ENCODE results near the gene ESR2.

Gene ESR2

GRCh38 chr14:64265222-64265621 lies 28.9 kb downstream of the ESR2 start:
- DNase-seq (ENCODE audit: low read depth) = no peak

GRCh38 chr14:64260418-64260817 lies 33.8 kb downstream of the ESR2 start:
- DNase-seq (ENCODE audit: low read depth) = no peak

GRCh38 chr14:64255756-64256155 lies 38.4 kb downstream of the ESR2 start:
- no peak for DNase-seq (ENCODE audit: low read depth)

GRCh38 chr14:64253672-64254071 lies 40.5 kb downstream of the ESR2 start:
- no peak for DNase-seq (ENCODE audit: low read depth)

DNA sequence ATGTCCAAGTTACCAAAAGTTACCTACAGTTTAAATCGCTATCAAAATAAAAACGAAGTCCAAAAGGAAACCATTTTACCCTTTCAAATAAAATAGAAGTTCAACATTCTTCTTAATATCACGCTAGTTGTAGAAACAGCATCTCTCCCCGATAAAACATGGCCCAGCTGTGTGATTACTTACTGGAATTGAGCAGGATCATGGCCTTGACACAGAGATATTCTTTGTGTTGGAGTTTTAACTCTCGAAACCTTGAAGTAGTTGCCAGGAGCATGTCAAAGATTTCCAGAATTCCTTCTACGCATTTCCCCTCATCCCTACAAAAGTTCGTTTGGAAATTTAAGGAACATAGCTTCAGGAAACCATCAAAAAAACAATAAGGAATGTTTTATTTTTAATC lies 44.8 kb downstream of the ESR2 start:
- no peak for DNase-seq (ENCODE audit: low read depth)

DNA sequence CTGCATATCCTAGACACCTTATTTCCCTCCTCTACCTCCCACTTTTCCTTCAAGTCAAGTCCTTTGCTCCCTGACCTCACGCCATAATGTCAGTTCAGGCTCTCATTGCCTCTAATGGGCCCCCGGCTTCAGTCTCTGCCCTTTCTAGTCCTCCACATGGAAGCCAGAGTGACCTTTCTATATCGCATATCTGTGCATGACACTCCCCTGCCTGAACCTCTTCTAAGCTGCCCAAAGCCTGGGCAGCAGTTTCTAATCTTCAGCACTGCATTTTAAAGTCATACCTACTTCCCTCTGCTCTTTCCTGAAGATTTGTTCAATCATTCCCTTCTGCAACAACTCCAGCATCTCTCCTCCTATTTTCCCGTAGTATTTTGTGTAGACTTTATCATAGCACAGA lies 45.5 kb downstream of the ESR2 start:
- no peak for DNase-seq (ENCODE audit: low read depth)

DNA sequence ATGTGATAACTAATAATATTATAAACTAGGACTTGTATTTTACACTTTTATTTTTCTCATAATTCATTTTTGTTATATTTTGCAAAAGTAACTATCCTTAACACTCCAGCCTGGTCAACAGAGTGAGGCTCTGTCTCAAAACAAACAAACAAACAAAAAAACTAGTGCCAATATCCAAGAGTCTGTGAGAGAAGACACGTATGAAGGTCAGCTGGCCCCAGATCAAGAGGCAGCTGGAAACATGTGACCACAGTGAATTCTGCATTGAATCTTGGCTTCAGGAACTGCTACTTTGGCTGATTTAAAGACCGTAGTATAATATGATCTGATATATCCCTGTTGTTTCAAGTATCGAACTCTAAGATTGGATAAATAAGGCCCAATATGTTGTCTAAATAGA lies 47.0 kb downstream of the ESR2 start:
- no peak for DNase-seq (ENCODE audit: low read depth)

- DNase-seq (ENCODE audit: low read depth) = no peak
Measured at GRCh38 chr14:64246688-64247087, 47.5 kb downstream of the ESR2 start.

- DNase-seq (ENCODE audit: low read depth) = no peak
Measured at GRCh38 chr14:64245491-64245890, 48.7 kb downstream of the ESR2 start.

- DNase-seq (ENCODE audit: low read depth) = no peak
Measured at GRCh38 chr14:64244279-64244678, 49.9 kb downstream of the ESR2 start.

DNA sequence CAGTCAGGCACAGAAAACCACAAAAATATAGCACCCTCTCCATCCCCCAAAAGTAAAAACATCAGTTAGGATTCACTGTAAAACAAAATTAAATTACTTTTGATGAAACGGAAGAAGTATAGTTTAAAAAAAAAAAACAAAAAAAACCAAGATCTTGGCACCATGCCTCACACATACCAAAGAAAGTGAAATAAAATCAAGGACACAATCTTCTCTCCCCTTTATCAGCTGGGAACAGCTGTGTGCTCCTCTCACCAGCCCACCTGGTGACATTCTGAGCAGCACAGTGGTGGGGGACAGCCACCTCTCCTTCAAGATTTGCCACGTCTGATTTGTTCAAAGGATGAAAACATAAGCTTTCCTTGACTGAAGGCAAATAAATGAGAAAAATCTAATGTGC lies 55.5 kb downstream of the ESR2 start:
- no peak for DNase-seq (ENCODE audit: low read depth)

DNA sequence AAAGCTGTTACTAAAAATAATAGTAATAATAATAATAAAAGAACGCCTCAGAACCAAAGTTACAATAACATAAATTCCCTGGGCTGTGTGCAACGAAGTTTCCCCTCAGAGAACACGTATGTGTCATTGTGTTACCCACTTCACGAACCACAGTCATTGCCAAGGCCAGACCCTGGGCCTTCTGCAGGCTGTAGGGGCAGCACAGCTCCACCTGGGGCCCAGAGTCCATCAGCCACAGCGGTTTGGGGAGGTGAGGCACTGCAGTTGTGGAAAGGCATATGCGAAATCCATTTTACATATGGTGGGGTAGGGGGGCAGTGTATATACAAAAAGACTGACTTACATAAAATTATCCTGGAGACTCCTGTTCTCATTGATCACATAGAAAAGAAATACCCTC lies 56.1 kb downstream of the ESR2 start:
- DNase-seq (ENCODE audit: low read depth) = no peak

DNA sequence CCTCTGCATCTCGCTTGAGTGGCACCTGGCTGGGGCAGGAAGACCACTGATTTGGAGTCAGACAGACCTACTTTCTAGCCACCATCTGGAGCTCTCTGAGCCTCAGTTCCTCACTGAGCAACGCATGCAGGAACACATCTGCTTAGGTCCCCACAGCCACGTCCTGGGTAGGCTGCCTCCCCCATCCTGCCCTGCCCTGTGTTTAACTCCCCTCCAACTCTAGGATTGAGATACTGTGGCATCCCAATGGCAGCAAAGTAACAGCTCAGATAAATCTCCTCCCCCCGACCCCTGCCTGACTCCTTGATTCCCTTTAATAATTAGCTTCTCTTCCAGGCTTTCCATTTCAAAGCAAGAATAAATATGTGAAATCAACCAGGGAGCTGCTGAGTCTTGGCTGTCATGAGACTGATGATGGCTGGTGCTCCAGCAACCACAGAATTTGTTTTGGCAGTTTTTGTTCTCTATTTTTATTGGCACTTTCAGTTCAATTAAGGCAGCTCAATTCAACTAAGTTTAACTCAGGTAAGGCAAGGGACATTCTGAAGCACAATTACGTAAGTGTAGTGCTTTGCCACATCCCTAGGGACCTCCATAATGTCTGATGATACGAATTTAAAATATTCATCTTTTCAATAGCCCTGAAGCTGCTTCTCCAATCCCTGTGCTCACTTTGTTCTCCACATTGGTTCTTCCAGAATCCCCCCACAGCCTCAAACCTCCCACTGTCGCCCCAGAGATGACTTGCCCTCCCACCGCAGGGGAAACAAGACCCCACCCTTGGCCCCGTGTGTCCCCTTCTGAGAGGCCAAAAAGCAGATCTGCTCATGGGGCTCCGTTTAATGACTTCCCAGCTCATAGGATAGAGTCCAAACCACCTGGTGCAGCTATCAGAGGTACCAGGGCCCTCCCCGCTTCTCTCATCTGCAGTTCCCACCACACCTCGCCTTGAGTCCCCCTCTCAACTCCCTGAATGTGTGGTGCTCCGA lies 58.2 kb downstream of the ESR2 start:
- no peak for DNase-seq (ENCODE audit: low read depth)

DNA sequence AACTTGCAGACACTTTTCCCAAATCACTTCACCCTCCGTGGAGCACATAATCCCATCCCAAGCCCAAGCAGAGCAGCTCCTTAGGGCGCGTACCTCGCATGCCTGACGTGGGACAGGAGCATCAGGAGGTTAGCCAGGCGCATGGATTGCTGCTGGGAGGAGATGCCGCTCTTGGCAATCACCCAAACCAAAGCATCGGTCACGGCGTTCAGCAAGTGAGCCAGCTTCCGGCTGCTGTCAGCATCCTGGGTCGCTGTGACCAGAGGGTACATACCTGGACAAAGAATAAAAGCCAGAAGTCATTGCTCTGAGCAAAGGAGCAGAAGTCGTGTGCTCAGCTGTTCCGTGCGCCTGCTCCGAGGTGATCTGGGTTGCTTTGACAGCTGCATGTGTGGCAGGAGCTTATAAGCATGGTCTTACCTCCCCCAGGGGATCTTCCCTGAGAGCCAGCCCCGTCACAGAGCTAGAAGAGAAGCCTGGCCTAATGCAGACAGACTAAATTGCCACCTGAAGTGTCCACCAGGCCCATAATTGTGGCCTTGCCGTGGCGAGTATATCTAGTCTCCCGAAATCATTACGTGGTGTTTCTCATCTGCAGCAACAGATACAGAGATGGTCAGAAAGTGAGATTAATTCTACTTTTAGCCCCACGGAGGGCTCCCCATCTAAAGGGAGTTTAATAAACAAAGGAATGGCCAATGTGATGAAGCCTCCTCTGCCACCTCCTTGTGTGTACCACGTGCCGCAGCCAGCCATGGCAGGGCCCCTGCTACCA lies 59.1 kb downstream of the ESR2 start:
- DNase-seq (ENCODE audit: low read depth) = no peak

DNA sequence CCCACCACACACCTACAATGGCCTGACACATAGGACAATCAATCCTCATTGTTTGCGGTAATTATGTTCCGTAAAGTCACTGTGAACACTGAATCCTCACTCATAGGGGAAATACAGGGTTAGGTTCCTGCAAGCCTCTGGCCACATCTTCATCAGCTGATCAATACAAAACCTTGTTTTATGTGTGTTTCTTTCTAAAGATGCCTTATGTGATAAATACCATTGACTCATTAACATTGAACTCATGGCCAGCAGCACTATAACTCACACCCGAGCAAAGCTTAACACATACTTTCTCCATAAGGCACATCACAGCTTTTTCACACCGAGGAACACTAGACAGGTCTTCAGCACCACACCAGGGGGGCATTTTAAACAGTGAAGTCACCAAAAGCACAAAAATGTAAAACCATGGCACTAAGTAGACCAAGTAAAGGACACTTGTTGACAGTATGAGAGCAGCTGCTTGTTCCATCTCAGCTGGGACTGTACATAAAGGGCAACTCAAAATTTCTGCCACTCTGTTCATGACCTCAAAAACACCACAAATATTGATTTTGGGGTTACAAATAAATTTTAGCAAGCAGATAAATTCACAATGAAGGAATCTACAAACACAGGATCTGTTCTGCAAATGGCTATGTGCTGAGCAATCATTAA lies 60.5 kb downstream of the ESR2 start:
- DNase-seq (ENCODE audit: low read depth) = no peak

- no peak for DNase-seq (ENCODE audit: low read depth)
Measured at GRCh38 chr14:64232944-64233343, 61.2 kb downstream of the ESR2 start.

DNA sequence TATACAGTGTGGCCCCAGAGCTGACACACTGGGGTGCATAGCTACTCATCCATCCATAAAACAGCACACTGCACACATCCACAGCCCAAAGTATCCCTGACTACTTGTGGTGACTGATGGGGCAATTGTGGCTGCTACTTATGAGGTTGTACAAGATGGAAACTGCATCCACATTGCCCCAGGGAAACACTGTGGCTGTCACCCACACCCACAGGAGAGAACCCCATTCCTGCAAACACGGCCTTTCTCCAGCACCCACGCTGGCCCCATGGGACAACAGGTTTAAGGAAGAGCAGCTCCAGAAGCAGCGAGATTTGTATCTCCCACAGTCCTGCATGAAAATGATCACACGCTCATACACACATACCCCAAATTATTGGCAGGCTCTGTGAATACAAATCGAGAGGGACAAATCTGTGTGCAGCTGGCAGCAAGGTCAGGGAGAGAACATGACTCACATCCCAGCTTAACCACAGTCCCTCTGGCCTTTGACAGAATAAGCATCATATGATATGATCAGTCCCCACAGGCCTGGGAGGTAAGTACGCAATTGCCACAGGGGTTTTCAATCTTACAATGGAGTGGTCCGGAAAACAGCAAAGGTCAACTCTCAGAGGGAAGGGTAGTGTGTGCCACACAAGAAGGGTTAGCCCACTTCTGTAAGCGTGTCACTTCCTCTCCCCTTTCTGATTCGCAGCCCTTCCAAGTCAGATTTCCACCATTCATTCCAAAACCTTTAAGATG lies 61.9 kb downstream of the ESR2 start:
- DNase-seq (ENCODE audit: low read depth) = no peak

- DNase-seq (ENCODE audit: low read depth) = no peak
Measured at GRCh38 chr14:64229489-64229888, 64.7 kb downstream of the ESR2 start.

- no peak for DNase-seq (ENCODE audit: low read depth)
Measured at GRCh38 chr14:64227856-64228255, 66.3 kb downstream of the ESR2 start.

DNA sequence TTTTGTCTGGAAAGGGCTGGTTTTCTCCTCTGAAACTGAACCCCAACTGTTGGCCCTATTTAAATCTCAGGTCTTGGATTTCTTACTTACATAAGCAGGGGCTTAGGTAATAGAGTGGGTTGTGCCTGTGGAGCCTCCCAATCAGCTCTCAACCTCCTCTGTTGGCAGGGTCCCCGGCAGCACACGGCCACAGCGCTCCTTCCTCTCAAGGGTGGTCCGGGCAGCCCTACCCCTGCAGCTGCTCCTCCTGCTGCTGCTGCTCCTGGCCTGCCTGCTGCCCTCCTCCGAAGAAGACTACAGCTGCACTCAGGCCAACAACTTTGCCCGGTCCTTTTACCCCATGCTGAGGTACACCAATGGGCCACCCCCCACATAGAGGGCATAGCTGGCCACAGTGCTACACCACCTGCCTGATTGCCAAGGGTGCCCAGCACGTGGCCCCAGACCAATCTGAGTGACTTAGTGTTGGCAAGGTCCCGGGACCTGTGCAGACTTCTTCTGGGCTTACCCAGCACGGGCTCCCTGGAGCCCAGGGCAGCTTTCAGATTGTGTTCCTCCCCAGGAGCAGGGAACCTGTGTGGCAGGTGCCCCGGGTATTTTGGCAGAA lies 68.9 kb downstream of the ESR2 start:
- no peak for DNase-seq (ENCODE audit: low read depth)

DNA sequence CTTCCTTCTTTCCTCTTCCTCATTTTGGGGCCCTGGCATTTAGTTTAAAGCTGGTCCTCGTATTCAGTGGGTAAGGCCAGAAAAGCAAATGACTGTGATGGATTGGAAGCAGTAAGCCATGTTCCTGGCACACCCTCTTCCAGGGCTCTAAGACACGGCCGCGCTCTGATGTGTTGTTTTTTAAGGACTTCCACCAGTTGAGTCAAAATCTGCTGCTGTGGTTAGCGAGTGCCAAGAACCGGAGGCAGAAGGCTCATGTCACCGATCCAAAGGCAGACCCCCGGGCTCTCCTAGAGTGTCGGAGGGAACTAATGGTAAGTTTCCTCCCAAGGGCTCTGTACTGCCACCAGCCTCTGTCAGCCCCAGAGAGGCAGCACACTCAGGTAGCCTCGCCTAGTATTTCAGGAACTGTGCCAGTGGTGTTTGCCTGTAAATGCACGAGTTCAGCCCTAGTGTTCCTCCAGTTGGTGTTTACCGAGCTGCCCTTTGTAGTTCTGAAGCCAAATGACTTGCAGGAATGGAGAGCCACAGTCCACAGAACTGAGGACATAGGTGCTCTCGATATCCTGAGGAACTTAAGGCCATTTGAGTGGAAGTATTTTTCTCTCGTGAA lies 72.7 kb downstream of the ESR2 start:
- no peak for DNase-seq (ENCODE audit: low read depth)

All from T-helper 22 cell (primary cell).